NK-92 (cell line): ENCODE data around the gene SLC15A3.

Experiments used
- DNase-seq: peaks from one replicate; lab custom pipeline; 2025; ENCODE audit not compliant: unreplicated experiment; lab: John Stamatoyannopoulos, UW

Gene SLC15A3

DNA sequence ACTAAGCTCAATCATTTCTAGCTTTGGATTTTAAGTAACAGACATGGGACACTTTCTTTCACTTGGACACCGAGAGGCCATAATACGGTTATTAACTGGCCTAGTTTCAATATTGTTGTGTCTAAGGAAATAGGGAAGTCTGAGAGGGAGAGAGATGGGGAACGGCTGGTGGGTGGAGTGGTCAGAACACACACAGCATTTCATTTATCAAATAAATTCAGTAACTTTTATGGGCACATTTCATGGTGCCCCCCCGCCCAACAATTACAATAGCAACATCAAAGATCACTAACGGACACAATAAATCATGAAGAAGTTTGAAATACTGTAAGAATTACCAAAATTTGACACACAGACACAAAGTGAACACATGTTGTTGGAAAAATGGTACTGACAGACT, 56.3 kb downstream of the SLC15A3 start:
- DNase-seq = no peak

- DNase-seq = no peak
These were observed 60.8 kb downstream of the SLC15A3 start for GRCh38 chr11:60891103-60891741.

- DNase-seq = no peak
These were observed 61.3 kb downstream of the SLC15A3 start for GRCh38 chr11:60890696-60891095.

DNA sequence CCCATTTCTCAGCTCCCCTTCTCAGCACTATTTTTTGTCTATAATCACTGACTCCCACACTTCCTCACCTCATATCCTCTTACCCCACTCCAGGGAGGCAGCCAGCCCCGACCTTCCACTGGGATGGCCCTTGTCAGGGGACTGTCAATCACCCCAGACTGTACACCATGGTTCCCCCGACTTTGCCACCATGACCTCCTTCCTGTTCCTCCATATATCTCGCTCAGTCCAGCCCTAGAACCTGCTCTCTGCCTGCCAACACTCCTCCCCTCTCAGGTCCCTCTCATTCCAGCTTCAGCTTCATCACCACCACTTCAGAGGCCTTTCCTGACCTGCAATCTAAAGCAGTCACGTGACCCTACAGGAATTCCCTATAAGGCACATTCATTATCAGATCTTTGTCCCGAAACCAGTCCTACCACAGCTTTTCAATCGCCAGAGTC, 62.1 kb downstream of the SLC15A3 start:
- no peak for DNase-seq

- no peak for DNase-seq
These were observed 64.4 kb downstream of the SLC15A3 start for GRCh38 chr11:60887556-60887955.
